Activated T-helper 2 cell treated with anti-CD3 and anti-CD28 coated beads, Interferon-gamma antibody, Interleukin-2, Interleukin-4, amounts not matched to agents 10 μg/mL and 5 μg/mL and 100 μg/mL, durations not matched to agents 14 hours and 24 hours and 36 hours (primary cell): ENCODE measurements around the gene CD244. TPM values are rescaled to one million over a fixed set of nuclear protein-coding genes. Genes with fewer than 3 reads are reported as not detected.
A peak's percentile ranks its signal among the peaks of the same experiment; 100 is the strongest.
"Not testable (repeated sequence)": the region's sequence is repeated elsewhere in the genome, so short reads cannot be mapped to it uniquely, and the experiment has no call there.

Source experiments
- DNase-seq: peaks from one replicate; pipeline ENCODE4 v3.0.0; 2021; ENCODE audit warnings: low spot score
- H3K27ac Mint-ChIP-seq: one replicate; pipeline ENCODE4 v1.8.0; 2021; ENCODE audit warnings: mixed read lengths
- H3K27me3 Mint-ChIP-seq: one replicate; pipeline ENCODE4 v1.8.0; 2021; ENCODE audit warnings: low read depth, mixed read lengths
- H3K36me3 Mint-ChIP-seq: one replicate; pipeline ENCODE4 v1.8.0; 2021; ENCODE audit warnings: low read depth, mixed read lengths
- H3K4me1 Mint-ChIP-seq: one replicate; pipeline ENCODE4 v1.8.0; 2021; ENCODE audit warnings: low read depth, mixed read lengths
- H3K4me3 Mint-ChIP-seq: one replicate; pipeline ENCODE4 v1.8.0; 2021; ENCODE audit warnings: low read depth, mild to moderate bottlenecking, moderate library complexity, mixed read lengths
- H3K9me3 Mint-ChIP-seq: one replicate; pipeline ENCODE4 v1.8.0; 2021; ENCODE audit warnings: mixed read lengths
- intact Hi-C: fragments of 100-400 bp; cut with micrococcal nuclease; formaldehyde crosslinking; loops from one replicate; pipeline ENCODE4 v1.15.1; 2023
- total RNA-seq: library from RNA; stranded (reverse); gene quantifications from 2 replicates; pipeline ENCODE4 v1.2.3, GENCODE V29; 2022

Gene CD244, protein sequence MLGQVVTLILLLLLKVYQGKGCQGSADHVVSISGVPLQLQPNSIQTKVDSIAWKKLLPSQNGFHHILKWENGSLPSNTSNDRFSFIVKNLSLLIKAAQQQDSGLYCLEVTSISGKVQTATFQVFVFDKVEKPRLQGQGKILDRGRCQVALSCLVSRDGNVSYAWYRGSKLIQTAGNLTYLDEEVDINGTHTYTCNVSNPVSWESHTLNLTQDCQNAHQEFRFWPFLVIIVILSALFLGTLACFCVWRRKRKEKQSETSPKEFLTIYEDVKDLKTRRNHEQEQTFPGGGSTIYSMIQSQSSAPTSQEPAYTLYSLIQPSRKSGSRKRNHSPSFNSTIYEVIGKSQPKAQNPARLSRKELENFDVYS
- 0.21 and 0.32 TPM in 2 replicates for total RNA-seq

GRCh38 chr1:160862203-160863060 is at the start of gene CD244:
TSS of gene CD244 (minus strand) at chr1:160862887. CDS start at chr1:160862677, 210 bp downstream.
- peak within 1 kb of the TSS; percentile 23 for H3K4me3 Mint-ChIP-seq
- H3K27me3 Mint-ChIP-seq: no peaks in the 10 kb centered on the region
- peak; percentile 28 for DNase-seq
- no peak within 1 kb of the TSS for H3K27ac Mint-ChIP-seq
- no peaks in the 10 kb centered on the region for H3K36me3 Mint-ChIP-seq
- intact Hi-C loops: loop anchor here (2.0 kb wide), 1 partner anchor 24 kb away; no protein-coding TSS in a partner anchor
- H3K4me1 Mint-ChIP-seq: peaks cover 28% of the 10 kb centered on the region
- no peaks in the 10 kb centered on the region for H3K9me3 Mint-ChIP-seq

DNA sequence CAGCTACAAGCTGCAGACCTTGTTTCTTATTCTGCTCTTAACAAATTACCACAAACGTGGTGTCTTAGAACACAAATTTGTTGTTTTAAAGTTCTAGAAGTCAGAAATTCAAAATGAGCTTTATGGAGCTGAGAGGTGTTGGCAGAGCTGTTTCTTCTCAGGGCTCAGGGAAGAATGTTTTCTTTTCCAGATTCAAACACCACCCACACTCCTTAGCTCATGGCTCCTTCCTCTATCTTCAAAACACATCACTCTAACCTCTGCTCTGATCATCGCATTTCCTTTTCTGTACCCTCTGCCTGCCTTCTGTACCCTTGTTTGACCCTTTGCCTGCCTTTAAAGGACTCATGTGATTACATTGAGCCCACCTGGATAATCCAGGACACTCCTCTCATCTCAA is 49.2 kb upstream of the CD244 start:
- Mint-ChIP-seq H3K27me3 (peaks cover 18% of the 10 kb centered on the region), H3K27ac (no peak overlapping the region), H3K9me3 (no peaks in the 10 kb centered on the region), H3K4me1 (no peaks in the 10 kb centered on the region), H3K36me3 (no peaks in the 10 kb centered on the region), H3K4me3 (no peak overlapping the region)
- no peak for DNase-seq
- intact Hi-C loops: no loop called here

DNA sequence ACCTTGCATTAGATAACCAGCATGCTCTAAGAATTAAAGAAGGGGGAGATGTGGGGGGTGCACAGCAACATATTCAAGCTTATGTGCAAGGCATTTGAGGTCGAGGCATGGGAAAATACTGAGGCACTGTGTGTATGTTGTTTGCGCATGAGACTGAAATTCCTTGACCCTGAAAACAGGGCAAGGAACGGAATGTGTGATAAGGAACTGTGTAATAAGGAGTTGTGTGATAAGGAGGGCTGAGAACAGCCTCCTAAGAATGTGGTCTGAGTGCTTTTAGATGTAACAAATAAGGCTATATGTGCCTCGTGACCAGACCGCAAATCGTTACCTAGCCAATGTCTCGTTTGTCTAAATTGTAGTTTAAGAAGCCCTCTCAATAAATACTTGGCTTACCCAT is 48.8 kb upstream of the CD244 start:
- Mint-ChIP-seq H3K36me3 (no peaks in the 10 kb centered on the region), H3K4me3 (no peak overlapping the region), H3K27ac (no peak overlapping the region), H3K9me3 (no peaks in the 10 kb centered on the region), H3K4me1 (no peaks in the 10 kb centered on the region), H3K27me3 (peaks cover 15% of the 10 kb centered on the region)
- no peak for DNase-seq
- intact Hi-C loops: no loop called here

- no peak overlapping the region for H3K27ac Mint-ChIP-seq
- no peaks in the 10 kb centered on the region for H3K36me3 Mint-ChIP-seq
- peaks cover 18% of the 10 kb centered on the region for H3K27me3 Mint-ChIP-seq
- no peaks in the 10 kb centered on the region for H3K9me3 Mint-ChIP-seq
- no peak for DNase-seq
- H3K4me3 Mint-ChIP-seq: no peak overlapping the region
- H3K4me1 Mint-ChIP-seq: no peaks in the 10 kb centered on the region
- intact Hi-C loops: no loop called here
Observed at GRCh38 chr1:160910170-160910750, 47.6 kb upstream of the CD244 start.

DNA sequence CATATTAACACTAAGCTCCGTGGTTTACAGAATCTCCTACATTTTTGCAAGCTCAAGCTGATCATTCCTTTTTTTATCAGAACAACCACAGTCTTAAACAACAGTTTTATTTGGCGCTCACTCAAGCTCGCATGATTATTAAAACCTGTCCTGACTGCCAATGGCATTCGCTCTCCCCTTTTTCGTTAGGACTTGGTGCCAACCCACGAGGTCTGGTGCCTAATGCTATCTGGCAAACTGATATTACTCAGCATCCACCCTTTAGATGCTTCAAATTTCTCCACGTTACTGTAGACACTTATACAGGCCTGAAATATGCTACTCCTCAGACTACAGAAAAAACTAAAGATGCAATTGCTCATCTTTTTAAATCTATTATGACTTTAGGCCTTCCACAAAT is 45.3 kb upstream of the CD244 start:
- Mint-ChIP-seq H3K9me3 (no peaks in the 10 kb centered on the region), H3K36me3 (no peaks in the 10 kb centered on the region), H3K27ac (no peak overlapping the region), H3K4me1 (no peaks in the 10 kb centered on the region), H3K4me3 (no peak overlapping the region), H3K27me3 (peaks cover 20% of the 10 kb centered on the region)
- DNase-seq: no peak
- intact Hi-C loops: no loop called here

GRCh38 chr1:160905617-160905989 is 42.9 kb upstream of the CD244 start:
- H3K27ac Mint-ChIP-seq: no peak overlapping the region
- no peak overlapping the region for H3K4me3 Mint-ChIP-seq
- H3K27me3 Mint-ChIP-seq: peaks cover 27% of the 10 kb centered on the region
- no peaks in the 10 kb centered on the region for H3K36me3 Mint-ChIP-seq
- H3K4me1 Mint-ChIP-seq: no peaks in the 10 kb centered on the region
- peaks cover 2% of the 10 kb centered on the region for H3K9me3 Mint-ChIP-seq
- DNase-seq: no peak
- intact Hi-C loops: no loop called here

- DNase-seq: no peak
- H3K4me3 Mint-ChIP-seq: no peak overlapping the region
- intact Hi-C loops: no loop called here
- H3K27ac Mint-ChIP-seq: no peak overlapping the region
- peaks cover 28% of the 10 kb centered on the region for H3K27me3 Mint-ChIP-seq
- H3K36me3 Mint-ChIP-seq: no peaks in the 10 kb centered on the region
- H3K9me3 Mint-ChIP-seq: peaks cover 5% of the 10 kb centered on the region
- no peaks in the 10 kb centered on the region for H3K4me1 Mint-ChIP-seq
Observed at GRCh38 chr1:160904783-160905616, 42.3 kb upstream of the CD244 start.

- H3K27me3 Mint-ChIP-seq: peaks cover 27% of the 10 kb centered on the region
Observed at GRCh38 chr1:160902251-160902650, 39.6 kb upstream of the CD244 start.

DNA sequence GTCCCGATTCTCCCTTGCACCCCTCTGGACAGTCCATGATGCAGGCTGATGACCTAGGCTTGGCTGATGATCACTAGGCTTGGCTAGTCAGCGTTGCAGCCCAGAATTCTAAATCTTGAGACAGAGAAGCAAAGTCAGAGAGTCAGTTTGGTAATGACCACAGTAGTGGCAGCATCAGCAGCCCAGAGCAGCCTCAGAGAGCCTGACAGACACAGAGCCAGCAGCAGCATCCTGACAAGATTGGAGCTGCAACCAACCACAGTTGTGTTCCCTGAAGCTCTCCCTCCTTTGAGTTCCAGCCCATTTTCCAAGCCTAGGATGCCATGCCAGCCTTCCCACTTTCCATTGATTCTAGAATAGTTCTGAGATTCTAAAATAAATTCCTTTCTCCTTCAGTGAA is 39.1 kb upstream of the CD244 start:
- no peak for DNase-seq
- no peaks in the 10 kb centered on the region for H3K4me1 Mint-ChIP-seq
- intact Hi-C loops: no loop called here
- H3K27ac Mint-ChIP-seq: no peak overlapping the region
- H3K27me3 Mint-ChIP-seq: peaks cover 30% of the 10 kb centered on the region
- no peak overlapping the region for H3K4me3 Mint-ChIP-seq
- no peaks in the 10 kb centered on the region for H3K36me3 Mint-ChIP-seq
- peaks cover 5% of the 10 kb centered on the region for H3K9me3 Mint-ChIP-seq

More at GRCh38 chr1:160902251-160902650, 39.6 kb upstream of the CD244 start:
- intact Hi-C loops, H3K36me3 Mint-ChIP-seq, DNase-seq, H3K4me3 Mint-ChIP-seq, H3K9me3 Mint-ChIP-seq, H3K4me1 Mint-ChIP-seq, H3K27ac Mint-ChIP-seq: not testable (repeated sequence)

GRCh38 chr1:160900683-160901082 is 38.0 kb upstream of the CD244 start:
- H3K27me3 Mint-ChIP-seq: peaks cover 34% of the 10 kb centered on the region
- intact Hi-C loops, H3K36me3 Mint-ChIP-seq, H3K9me3 Mint-ChIP-seq, H3K27ac Mint-ChIP-seq, H3K4me3 Mint-ChIP-seq, H3K4me1 Mint-ChIP-seq, DNase-seq: not testable (repeated sequence)

GRCh38 chr1:160894368-160895135 is 31.9 kb upstream of the CD244 start:
- DNase-seq, H3K4me1 Mint-ChIP-seq, H3K27ac Mint-ChIP-seq, H3K4me3 Mint-ChIP-seq, H3K36me3 Mint-ChIP-seq, intact Hi-C loops: not testable (repeated sequence)
- peaks cover 13% of the 10 kb centered on the region for H3K9me3 Mint-ChIP-seq
- H3K27me3 Mint-ChIP-seq: peaks cover 42% of the 10 kb centered on the region

DNA sequence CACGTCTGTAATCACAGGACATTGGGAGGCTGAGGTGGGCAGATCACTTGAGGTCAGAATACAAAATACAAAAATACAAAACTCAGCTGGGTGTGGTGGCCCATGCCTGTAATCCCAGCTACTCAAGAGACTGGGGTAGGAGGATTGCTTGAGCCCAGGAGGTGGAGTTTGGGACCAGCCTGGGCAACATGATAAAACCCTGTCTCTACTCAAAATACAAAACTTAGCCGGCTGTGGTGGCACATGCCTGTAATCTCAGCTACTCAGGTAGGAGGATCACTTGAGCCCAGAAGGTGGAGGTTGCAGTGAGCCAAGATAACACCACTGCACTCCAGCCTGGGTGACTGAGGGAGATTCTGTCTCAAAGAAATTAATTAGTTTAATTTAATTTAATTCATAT is 28.8 kb upstream of the CD244 start:
- no peak for DNase-seq
- Mint-ChIP-seq H3K4me3 (no peak overlapping the region), H3K27me3 (peaks cover 38% of the 10 kb centered on the region), H3K27ac (no peak overlapping the region), H3K9me3 (peaks cover 13% of the 10 kb centered on the region), H3K36me3 (no peaks in the 10 kb centered on the region), H3K4me1 (peaks cover 2% of the 10 kb centered on the region)
- intact Hi-C loops: no loop called here
